Ishikawa (cell line): Measurements from ENCODE around the gene ACE.

ENCODE experiments used
- CEBPB ChIP-seq: IDR thresholded peaks from 2 replicates; pipeline ENCODE4 v1.6.1; 2012
- EGR1 ChIP-seq: IDR thresholded peaks from 2 replicates; pipeline ENCODE4 v1.6.1; 2012
- RAD21 ChIP-seq: IDR thresholded peaks from 2 replicates; pipeline ENCODE4 v1.6.1; 2012; ENCODE audit warnings: low read depth
- ZBTB7A ChIP-seq: IDR thresholded peaks from 2 replicates; pipeline ENCODE4 v1.6.1; 2012; ENCODE audit warnings: low read depth

DNA sequence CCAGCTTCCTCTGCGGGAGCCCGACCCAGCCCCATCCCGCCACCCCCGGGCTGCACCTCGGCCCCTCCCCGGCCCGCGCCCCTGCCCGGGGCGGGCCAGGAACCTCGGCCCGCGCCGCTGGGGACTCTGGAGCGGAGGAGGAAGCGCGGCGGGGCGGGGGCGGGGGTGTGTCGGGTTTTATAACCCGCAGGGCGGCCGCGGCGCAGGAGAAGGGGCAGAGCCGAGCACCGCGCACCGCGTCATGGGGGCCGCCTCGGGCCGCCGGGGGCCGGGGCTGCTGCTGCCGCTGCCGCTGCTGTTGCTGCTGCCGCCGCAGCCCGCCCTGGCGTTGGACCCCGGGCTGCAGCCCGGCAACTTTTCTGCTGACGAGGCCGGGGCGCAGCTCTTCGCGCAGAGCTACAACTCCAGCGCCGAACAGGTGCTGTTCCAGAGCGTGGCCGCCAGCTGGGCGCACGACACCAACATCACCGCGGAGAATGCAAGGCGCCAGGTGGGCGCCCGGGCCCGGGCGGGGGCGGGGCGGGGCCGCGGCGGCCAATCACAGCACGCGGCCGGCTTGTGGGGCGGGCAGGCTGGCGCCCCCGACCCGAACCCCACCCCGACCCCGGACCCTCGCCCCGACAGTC is at the start of gene ACE:
- TF ChIP-seq EGR1 = peak; percentile 60; the same call in 1 of the 2 replicates
- no peak; the same call in 1 of the 2 replicates for TF ChIP-seq RAD21
- no peak for TF ChIP-seq CEBPB
- TF ChIP-seq ZBTB7A = no peak; the same call in 1 of the 2 replicates
